Daoy (cell line): ENCODE data around the gene POP7. TPM values are rescaled to one million over a fixed set of nuclear protein-coding genes. Genes with fewer than 3 reads are reported as not detected.
A peak's percentile ranks its signal among the peaks of the same experiment; 100 is the strongest.

Experiments
- DNase-seq: peaks from one replicate; pipeline ENCODE4 v3.0.0-alpha.2; 2015; ENCODE audit warnings: low read depth
- total RNA-seq: library from RNA; depleted of rRNA; stranded (reverse); fragments of >200 nt; shearing (Covaris generic); gene quantifications from 2 replicates; pipeline ENCODE4 v1.2.3, GENCODE V29; 2014

POP7 gene
- total RNA-seq, 1 experiment from 2014 or later = 146 TPM

- DNase-seq = no peak
These were observed 26.6 kb upstream of the POP7 start for GRCh38 chr7:100679129-100679926.

- DNase-seq = peak; percentile 35
These were observed 25.9 kb upstream of the POP7 start for GRCh38 chr7:100679927-100680575.

- DNase-seq = no peak
These were observed 25.2 kb upstream of the POP7 start for GRCh38 chr7:100680576-100681271.

DNA sequence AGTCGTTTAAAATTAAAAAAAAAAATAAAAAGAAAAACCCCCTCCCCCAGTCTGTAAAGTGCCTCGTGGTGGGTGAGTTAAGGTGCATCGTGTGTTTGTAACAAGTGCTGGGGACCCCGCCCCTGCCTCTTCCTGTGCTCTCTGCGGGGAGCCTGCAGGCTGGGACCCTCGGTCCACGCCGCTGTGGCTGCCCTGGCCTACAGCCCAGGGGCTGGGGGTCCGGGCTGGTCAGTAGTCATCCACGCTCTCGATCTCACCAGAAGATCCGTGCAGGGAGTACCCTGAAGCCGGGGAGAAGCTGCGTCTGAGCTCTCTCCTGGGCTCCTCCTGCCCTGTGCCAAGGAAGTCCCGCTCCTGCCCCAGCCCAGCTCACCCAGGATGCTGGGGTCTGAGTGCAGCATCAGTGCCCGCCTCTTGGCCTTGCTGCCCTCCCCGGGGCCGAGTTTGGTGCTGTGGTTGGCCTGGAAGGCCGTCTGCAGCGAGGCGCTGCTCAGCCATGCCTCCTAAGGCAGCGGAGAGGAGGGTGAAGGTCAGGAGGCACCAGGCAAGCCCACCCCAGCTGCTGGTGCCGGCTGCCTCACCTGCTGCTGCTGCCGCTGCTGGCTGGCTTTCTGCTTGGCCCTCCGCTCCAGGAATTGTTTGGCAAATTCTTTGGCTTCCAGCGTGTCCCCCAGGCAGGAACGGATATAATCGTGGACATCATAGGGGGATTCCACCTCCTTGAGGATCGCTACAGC, 24.3 kb upstream of the POP7 start:
- DNase-seq = no peak

- peak; percentile 77 for DNase-seq
These were observed 23.6 kb upstream of the POP7 start for GRCh38 chr7:100682228-100682741.

DNA sequence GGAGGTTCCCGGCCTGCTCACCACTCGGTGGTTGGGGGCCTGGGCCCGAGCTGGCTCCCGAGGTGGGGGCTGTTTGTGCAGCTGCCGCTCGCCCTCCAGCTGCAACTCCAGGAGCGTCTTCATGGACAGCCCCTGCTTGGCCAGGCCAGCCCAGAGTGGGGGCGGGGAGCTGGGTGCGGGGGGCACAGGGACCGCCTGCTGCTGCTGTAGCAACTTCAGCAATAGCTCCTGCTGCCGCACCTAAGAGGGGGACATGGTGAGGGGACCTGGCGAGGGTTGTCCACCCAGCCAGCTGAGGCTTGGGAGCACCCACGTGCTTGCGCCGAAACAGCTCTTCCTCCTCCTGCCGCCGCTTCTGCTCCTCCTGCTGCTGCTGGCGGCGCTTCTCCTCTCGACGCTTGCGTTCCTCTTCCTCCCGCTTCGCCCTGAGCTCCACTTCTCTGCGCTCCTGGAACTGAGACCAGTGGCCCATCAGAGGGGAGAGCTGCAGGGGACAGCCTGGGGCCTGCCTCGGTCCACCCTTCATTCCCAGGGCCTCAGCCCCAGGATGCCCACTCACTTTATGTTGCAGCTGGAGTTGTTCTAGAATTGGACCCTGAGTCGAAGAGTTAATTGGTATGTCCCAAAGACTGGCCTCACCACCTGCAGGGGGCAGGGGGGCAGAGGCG, 22.8 kb upstream of the POP7 start:
- DNase-seq = no peak

- DNase-seq = no peak
These were observed 22.0 kb upstream of the POP7 start for GRCh38 chr7:100683659-100684533.

DNA sequence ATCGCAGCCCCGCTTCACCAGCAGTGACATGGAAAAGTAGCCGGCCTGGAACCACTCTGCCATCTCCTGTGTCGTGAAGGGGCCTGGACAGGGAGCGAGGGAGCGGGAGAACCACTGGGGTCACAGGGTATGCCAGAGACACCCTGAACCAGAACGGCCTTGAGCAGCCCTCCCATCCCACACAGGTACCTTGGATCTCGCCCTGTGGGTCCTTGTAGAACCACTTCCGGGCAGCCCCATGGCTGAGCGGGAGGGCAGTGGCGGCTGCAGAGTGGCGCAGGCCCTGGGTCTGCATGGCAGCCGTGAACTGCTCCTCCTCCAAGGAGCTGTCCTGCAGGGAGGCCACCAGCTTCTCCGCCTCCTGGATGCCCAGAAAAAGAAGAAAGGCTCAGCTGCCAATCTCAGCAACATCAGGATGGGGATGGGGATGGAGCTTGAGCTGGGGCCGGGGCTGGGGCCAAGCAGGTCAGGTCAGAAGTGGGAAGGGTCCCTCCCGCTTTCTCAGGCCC, 21.3 kb upstream of the POP7 start:
- no peak for DNase-seq

- no peak for DNase-seq
These were observed 20.8 kb upstream of the POP7 start for GRCh38 chr7:100685049-100685605.

DNA sequence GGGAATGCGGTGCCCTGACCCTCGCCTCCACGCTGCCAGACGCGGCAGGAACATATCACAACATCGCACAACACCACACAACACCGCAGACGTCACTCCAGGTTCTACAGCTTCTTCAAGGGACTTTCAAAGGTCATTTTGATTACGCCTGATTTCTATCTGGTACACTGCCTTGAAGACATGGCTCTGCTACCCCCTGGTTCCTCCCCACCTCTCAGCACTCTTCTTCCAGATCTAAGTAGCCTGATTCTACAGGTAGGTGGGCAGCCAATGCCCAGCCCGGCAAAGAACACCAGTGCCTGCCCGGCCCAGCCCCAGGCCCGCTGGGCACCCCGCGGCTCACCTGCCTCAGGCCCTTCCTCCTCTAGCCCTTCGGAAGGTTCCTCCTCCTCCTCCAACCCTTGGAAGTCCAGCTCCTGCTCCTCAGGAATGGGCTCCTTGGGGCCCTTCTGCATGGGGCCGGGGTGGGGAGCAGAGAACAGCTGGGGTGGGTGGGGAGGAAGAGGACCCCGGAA, 20.2 kb upstream of the POP7 start:
- DNase-seq = no peak

- DNase-seq = no peak
These were observed 19.6 kb upstream of the POP7 start for GRCh38 chr7:100686201-100686821.

DNA sequence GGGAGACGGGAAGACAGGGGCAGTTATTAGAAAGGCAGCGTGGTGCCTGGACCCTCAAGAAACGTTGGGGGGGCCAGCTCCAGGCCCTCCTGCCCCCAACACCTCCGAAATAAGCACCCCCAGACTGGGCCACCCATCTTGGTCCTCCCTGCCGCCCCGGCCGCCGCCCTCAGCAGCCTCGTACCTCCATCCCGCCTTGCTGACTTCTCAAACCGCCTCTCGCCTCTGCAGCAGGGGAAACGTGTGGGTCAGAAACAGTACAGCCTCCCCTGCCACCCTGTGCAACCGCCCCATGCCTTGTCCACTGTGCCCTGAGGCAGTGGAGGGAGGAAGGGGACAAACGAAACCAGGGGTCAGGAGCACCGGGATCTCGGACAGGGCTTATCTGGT, 19.1 kb upstream of the POP7 start:
- DNase-seq = no peak

DNA sequence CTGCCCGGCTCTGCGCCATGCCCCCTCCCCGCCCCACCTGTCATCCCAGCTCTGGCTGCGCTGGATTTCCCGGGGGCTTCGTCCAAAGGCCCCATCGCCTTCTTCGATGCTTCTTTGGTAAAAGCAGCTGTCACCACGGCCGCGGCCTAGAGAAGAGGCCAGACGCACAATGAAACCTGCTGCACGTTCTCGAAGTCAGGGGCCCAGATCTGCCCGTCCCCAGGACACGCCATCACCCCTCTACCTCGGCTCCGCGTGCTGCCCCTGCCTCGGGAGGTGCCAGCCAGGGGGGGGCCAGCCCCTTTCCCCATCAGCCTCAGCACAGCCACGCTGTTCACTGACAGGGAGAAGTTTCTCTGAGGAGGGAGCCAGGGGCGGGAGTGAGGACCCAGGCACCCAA, 18.7 kb upstream of the POP7 start:
- no peak for DNase-seq

DNA sequence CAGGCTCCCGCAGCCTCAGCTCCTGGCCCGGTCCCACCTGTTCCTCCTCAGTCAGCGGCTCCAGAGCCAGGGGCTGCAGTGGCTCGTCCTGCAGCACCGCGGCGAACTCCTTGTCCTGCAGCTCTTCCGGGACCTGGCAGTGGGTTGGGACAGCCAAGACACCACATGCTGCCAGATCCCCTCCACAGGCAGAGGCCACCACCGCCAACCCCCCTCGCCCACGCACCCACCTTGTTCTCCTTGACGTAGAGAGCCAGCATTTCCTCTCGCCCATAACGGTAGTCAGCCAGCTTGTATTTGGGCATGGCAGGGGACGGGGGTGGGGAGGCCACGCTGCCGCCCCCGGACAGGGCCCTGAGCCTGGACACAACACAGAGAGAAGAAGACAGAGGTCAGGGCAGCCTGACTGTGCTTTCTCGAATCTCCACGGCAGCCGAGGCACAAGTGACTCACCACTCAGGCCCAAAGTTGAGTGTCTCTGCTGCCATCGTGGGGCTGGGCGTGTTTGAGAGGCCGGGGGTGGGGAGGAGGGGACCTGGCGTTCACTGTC, 18.1 kb upstream of the POP7 start:
- DNase-seq = no peak

GRCh38 chr7:100688326-100688860, 17.5 kb upstream of the POP7 start:
- DNase-seq = no peak

DNA sequence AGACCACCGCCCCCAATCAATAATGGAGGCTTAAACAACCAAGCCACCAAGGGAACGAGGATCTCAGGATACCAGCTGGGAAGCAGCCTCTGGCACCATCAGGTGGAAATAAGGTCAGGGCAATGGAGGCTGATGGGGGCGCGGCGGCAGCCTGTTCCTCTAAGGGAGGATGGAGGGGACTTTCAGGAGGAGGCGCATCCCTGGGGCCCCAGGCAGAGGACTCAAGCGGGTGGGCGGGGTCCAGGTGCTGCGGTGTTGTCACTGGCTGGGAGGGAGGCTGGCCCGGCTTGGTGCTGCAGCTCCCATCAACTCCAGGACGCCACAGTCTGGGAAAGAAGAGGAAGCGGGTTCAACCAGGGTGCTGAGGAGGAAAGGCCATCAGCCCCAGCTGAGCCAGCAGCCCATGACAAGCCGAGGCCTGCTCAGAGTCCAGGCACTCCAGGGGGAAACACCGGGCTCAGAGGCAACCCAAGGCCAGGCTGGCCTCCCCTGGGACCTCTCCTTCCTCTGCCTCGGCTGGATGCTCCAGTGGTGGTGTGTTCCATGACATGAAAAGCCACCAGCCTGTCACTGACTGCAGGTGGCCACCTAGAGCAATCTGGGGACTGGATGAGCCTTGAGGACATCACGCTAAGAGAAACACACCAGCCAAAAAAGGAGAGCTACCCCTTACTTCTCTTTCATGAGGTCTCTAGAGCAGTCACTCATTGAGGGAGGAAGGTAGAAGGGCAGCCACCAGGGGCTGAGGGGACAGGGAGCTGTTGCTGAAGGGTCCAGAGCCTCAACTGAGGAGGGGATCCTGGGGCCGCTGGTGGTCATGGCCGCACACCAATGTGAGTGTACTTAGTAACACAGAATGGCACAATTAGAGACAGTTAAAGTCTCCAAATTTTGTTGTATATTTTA, 16.4 kb upstream of the POP7 start:
- DNase-seq = no peak
